ENCODE results near the gene ZNF132.

The ZNF132 gene

DNA sequence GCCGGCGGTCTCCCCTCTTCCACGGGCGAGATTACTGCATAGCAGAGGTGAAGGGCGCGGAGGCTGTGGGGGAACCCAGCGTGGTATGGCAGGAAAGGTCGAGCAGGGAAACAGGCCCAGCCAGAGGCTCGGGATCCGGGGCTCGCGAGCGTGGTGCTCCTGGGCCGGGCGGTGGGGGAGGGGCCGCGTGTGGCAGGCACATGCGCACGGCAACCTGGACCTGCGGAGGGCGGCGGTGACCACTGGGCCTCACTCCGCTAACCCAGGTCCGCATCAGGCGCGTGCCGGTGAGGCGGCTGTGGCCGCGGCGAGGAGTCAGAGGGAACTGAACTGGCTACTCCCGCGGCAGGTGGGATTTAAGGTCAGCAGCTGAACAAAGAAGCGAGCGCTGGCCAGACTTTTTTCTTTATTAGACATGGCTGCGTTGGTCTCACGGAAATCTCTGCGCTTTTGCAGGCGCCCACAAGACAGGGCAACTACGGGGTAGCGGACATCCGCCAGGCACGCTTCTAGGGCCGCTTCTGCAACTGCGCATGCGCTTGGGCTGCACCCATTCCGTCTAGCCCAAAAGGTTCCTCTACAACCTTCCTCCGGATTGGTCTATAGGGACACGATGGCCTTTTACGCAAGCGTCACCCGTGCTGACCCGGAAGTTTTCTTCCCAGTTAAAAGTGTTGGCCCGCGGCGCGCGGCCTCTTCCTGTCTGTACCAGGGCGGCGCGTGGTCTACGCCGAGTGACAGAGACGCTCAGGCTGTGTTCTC lies 53.2 kb downstream of the ZNF132 start, which contains the start of gene RPS5:
RPS5 (plus strand) TSS at position 694 of the 762 bp plus-strand sequence. CDS start 869 bp downstream, outside the sequence.
- Histone ChIP-seq H3K9me3 (ENCODE audit: control insufficient read depth, insufficient read depth, low read depth, low read length) (no peaks in the 10 kb centered on the region), H3K4me1 (ENCODE audit: control insufficient read depth, insufficient read depth, low read length) (peaks cover 16% of the 10 kb centered on the region), H3K4me3 (ENCODE audit: low read depth, low read length) (peak within 1 kb of the TSS; percentile 77), H3K27ac (ENCODE audit: extremely low read depth, low read depth, low read length) (peak within 1 kb of the TSS; percentile 100), H3K36me3 (ENCODE audit: control insufficient read depth in 2 of 2, insufficient read depth in 1 of 2, low read length in 2 of 2) (peaks cover 37 to 40% of the 10 kb centered on the region in 2 experiments)
- ChIA-PET CTCF (no interaction called here), POLR2A (interaction anchor here (1.1 to 4.2 kb wide), 8 partner anchors 9 to 157 kb away, joined by 3 to 28 read pairs (median 5); partner anchors contain the start of genes TRIM28, ZNF446, ZNF497 and ZNF584)
- TF ChIP-seq SP2 (tag by site-specific recombination; IDR thresholded peaks at IDR 0.05), result peak; percentile 88
- TF ChIP-seq GFI1B (tag by site-specific recombination; IDR thresholded peaks at IDR 0.05), result no peak; the same call in 1 of the 2 replicates
- TF ChIP-seq HOXC10 (CRISPR knock-in tag; IDR thresholded peaks at IDR 0.05), result peak; percentile 97
- peak; percentile 17; the same call in 1 of the 2 replicates for TF ChIP-seq ZNF785 (tag by site-specific recombination; IDR thresholded peaks at IDR 0.05)
- TF ChIP-seq WT1 (tag by site-specific recombination; IDR thresholded peaks at IDR 0.05), result 0 out of 2 replicates have a peak, but pooled peaks have one; percentile 24
- TF ChIP-seq GLIS1 (tag by site-specific recombination; IDR thresholded peaks at IDR 0.05), result peak; percentile 33
- 0 out of 2 replicates have a peak, but pooled peaks have one; percentile 17 for TF ChIP-seq ZBTB48 (tag by site-specific recombination; IDR thresholded peaks at IDR 0.05)
- no peak for TF ChIP-seq ZNF404 (tag by site-specific recombination; IDR thresholded peaks at IDR 0.05)
- no peak for TF ChIP-seq SALL2 (tag by site-specific recombination; IDR thresholded peaks at IDR 0.05; ENCODE audit: borderline replicate concordance)
- peak; percentile 48; the same call in 1 of the 2 replicates for TF ChIP-seq ZNF76 (tag by site-specific recombination; IDR thresholded peaks at IDR 0.05; ENCODE audit: borderline replicate concordance, low read depth)
- TF ChIP-seq ZNF24 (tag by site-specific recombination; IDR thresholded peaks at IDR 0.05), result 0 out of 2 replicates have a peak, but pooled peaks have one; percentile 46
- peak; percentile 67 for TF ChIP-seq PRDM10 (tag by site-specific recombination; IDR thresholded peaks at IDR 0.05)
- peak; percentile 59 for TF ChIP-seq KLF9 (tag by site-specific recombination; IDR thresholded peaks at IDR 0.05; ENCODE audit: low read depth)
- TF ChIP-seq, protein P1, sequence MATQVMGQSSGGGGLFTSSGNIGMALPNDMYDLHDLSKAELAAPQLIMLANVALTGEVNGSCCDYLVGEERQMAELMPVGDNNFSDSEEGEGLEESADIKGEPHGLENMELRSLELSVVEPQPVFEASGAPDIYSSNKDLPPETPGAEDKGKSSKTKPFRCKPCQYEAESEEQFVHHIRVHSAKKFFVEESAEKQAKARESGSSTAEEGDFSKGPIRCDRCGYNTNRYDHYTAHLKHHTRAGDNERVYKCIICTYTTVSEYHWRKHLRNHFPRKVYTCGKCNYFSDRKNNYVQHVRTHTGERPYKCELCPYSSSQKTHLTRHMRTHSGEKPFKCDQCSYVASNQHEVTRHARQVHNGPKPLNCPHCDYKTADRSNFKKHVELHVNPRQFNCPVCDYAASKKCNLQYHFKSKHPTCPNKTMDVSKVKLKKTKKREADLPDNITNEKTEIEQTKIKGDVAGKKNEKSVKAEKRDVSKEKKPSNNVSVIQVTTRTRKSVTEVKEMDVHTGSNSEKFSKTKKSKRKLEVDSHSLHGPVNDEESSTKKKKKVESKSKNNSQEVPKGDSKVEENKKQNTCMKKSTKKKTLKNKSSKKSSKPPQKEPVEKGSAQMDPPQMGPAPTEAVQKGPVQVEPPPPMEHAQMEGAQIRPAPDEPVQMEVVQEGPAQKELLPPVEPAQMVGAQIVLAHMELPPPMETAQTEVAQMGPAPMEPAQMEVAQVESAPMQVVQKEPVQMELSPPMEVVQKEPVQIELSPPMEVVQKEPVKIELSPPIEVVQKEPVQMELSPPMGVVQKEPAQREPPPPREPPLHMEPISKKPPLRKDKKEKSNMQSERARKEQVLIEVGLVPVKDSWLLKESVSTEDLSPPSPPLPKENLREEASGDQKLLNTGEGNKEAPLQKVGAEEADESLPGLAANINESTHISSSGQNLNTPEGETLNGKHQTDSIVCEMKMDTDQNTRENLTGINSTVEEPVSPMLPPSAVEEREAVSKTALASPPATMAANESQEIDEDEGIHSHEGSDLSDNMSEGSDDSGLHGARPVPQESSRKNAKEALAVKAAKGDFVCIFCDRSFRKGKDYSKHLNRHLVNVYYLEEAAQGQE (tag by site-specific recombination; IDR thresholded peaks at IDR 0.05), result peak; percentile 36; the same call in 1 of the 2 replicates
- TF ChIP-seq ZEB2 (tag by site-specific recombination; IDR thresholded peaks at IDR 0.05), result 0 out of 2 replicates have a peak, but pooled peaks have one; percentile 79
- TF ChIP-seq, protein P2, sequence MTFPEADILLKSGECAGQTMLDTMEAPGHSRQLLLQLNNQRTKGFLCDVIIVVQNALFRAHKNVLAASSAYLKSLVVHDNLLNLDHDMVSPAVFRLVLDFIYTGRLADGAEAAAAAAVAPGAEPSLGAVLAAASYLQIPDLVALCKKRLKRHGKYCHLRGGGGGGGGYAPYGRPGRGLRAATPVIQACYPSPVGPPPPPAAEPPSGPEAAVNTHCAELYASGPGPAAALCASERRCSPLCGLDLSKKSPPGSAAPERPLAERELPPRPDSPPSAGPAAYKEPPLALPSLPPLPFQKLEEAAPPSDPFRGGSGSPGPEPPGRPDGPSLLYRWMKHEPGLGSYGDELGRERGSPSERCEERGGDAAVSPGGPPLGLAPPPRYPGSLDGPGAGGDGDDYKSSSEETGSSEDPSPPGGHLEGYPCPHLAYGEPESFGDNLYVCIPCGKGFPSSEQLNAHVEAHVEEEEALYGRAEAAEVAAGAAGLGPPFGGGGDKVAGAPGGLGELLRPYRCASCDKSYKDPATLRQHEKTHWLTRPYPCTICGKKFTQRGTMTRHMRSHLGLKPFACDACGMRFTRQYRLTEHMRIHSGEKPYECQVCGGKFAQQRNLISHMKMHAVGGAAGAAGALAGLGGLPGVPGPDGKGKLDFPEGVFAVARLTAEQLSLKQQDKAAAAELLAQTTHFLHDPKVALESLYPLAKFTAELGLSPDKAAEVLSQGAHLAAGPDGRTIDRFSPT (tag by site-specific recombination; IDR thresholded peaks at IDR 0.05), result peak; percentile 88
- peak; percentile 30 for TF ChIP-seq PBX3 (CRISPR knock-in tag; IDR thresholded peaks at IDR 0.05)
- peak; percentile 63; the same call in 1 of the 2 replicates for TF ChIP-seq ZBTB8A (tag by site-specific recombination; IDR thresholded peaks at IDR 0.05)
- TF ChIP-seq ZNF580 (tag by site-specific recombination; IDR thresholded peaks at IDR 0.05), result peak; percentile 93; the same call in 1 of the 2 replicates
- TF ChIP-seq ZNF621 (tag by site-specific recombination; IDR thresholded peaks at IDR 0.05), result no peak
